WTC11 (cell line): ENCODE data around the gene C1QTNF2. TPM values are rescaled to one million over a fixed set of nuclear protein-coding genes. Genes with fewer than 3 reads are reported as not detected.
"Not testable (repeated sequence)": the region's sequence is repeated elsewhere in the genome, so short reads cannot be mapped to it uniquely, and the experiment has no call there.

Source experiments
- ATAC-seq: fragments of 200-7000 bp; cut with Tn5 transposase; 2 replicates; pipeline ENCODE4 v1.10.0; 2021; ENCODE audit warnings: mild to moderate bottlenecking, moderate library complexity
- CTCF ChIA-PET: fragments of 300-600 bp; sonication (Branson Sonifier 250); formaldehyde crosslinking; loops from one replicate; lab custom pipeline; 2021; ENCODE audit warnings: antibody characterized with exemption; lab: Charles Lee
- POLR2A ChIA-PET: fragments of 350-600 bp; sonication (Branson Sonifier 250); formaldehyde crosslinking; loops from one replicate; lab custom pipeline; 2021; ENCODE audit warnings: antibody characterized with exemption; lab: Charles Lee
- DNase-seq: peaks from one replicate; pipeline ENCODE4 v3.0.0; 2021; ENCODE audit warnings: low spot score
- H3K27ac Mint-ChIP-seq: 2 replicates; pipeline ENCODE4 v1.8.0; 2021; ENCODE audit warnings: mixed read lengths
- H3K27me3 Mint-ChIP-seq: 2 replicates; pipeline ENCODE4 v1.8.0; 2021; ENCODE audit warnings: low read depth, mild to moderate bottlenecking, moderate library complexity, mixed read lengths
- H3K36me3 Mint-ChIP-seq: 2 replicates; pipeline ENCODE4 v1.8.0; 2021; ENCODE audit warnings: mixed read lengths
- H3K4me1 Mint-ChIP-seq: 2 replicates; pipeline ENCODE4 v1.8.0; 2022; ENCODE audit warnings: mixed read lengths
- H3K4me3 Mint-ChIP-seq: 2 replicates; pipeline ENCODE4 v1.8.0; 2021; ENCODE audit warnings: mild to moderate bottlenecking, moderate library complexity, mixed read lengths
- H3K9me3 Mint-ChIP-seq: 2 replicates; pipeline ENCODE4 v1.8.0; 2021; ENCODE audit warnings: mixed read lengths
- ATF2 ChIP-seq: sonication (generic); formaldehyde crosslinking; IDR thresholded peaks from 2 replicates; pipeline ENCODE4 v1.8.1; 2022; ENCODE audit warnings: low read depth, missing genetic modification reagents, borderline replicate concordance
- CREB1 ChIP-seq: sonication (generic); formaldehyde crosslinking; IDR thresholded peaks from 2 replicates; pipeline ENCODE4 v1.8.0; 2023; ENCODE audit warnings: mild to moderate bottlenecking, missing genetic modification reagents
- CREM ChIP-seq: sonication (generic); formaldehyde crosslinking; IDR thresholded peaks from 2 replicates; pipeline ENCODE4 v1.8.1; 2022; ENCODE audit warnings: mild to moderate bottlenecking, missing genetic modification reagents, moderate library complexity
- ELF4 ChIP-seq: sonication (generic); formaldehyde crosslinking; IDR thresholded peaks from 2 replicates; pipeline ENCODE4 v1.8.1; 2022; ENCODE audit warnings: low read depth, mild to moderate bottlenecking, moderate library complexity, missing genetic modification reagents
- ERG ChIP-seq: fragments of 250-450 bp; sonication (Bioruptor Pico); IDR thresholded peaks from 2 replicates; pipeline ENCODE4 v1.8.0; 2021; ENCODE audit warnings: mild to moderate bottlenecking
- FOXJ3 ChIP-seq: sonication (generic); formaldehyde crosslinking; IDR thresholded peaks from 2 replicates; pipeline ENCODE4 v1.9.0; 2021; ENCODE audit warnings: missing genetic modification reagents, mild to moderate bottlenecking, borderline replicate concordance
- FOXP1 ChIP-seq: sonication (generic); formaldehyde crosslinking; IDR thresholded peaks from 2 replicates; pipeline ENCODE4 v1.8.0; 2022; ENCODE audit warnings: missing genetic modification reagents, mild to moderate bottlenecking, moderate library complexity, borderline replicate concordance
- GABPB1 ChIP-seq: sonication (generic); formaldehyde crosslinking; IDR thresholded peaks from 2 replicates; pipeline ENCODE4 v1.8.1; 2023; ENCODE audit warnings: mild to moderate bottlenecking, missing genetic modification reagents
- GRHL2 ChIP-seq: fragments of 250-450 bp; sonication (Bioruptor Pico); IDR thresholded peaks from 2 replicates; pipeline ENCODE4 v1.8.0; 2022; ENCODE audit warnings: mild to moderate bottlenecking, moderate library complexity; ENCODE audit not compliant: insufficient replicate concordance, severe bottlenecking
- HMGA2 ChIP-seq: fragments of 250-450 bp; sonication (Bioruptor Pico); IDR thresholded peaks from 2 replicates; pipeline ENCODE4 v1.4.0; 2021; ENCODE audit warnings: mild to moderate bottlenecking, moderate library complexity
- JAZF1 ChIP-seq: fragments of 250-450 bp; sonication (Bioruptor Pico); IDR thresholded peaks from 2 replicates; pipeline ENCODE4 v1.9.0; 2021; ENCODE audit warnings: moderate library complexity, mild to moderate bottlenecking, inconsistent platforms
- MYBL2 ChIP-seq: sonication (generic); formaldehyde crosslinking; IDR thresholded peaks from 2 replicates; pipeline ENCODE4 v1.8.1; 2023; ENCODE audit warnings: mild to moderate bottlenecking, moderate library complexity, missing genetic modification reagents
- NR2C2 ChIP-seq: sonication (generic); formaldehyde crosslinking; IDR thresholded peaks from 2 replicates; pipeline ENCODE4 v1.8.0; 2022; ENCODE audit warnings: mild to moderate bottlenecking, missing genetic modification reagents
- NR3C1 ChIP-seq: sonication (generic); formaldehyde crosslinking; conservative IDR thresholded peaks from 2 replicates; pipeline ENCODE4 v1.8.1; 2023; ENCODE audit warnings: low read depth, mild to moderate bottlenecking, missing genetic modification reagents
- OVOL2 ChIP-seq: fragments of 250-450 bp; sonication (Bioruptor Pico); IDR thresholded peaks from 2 replicates; pipeline ENCODE4 v1.9.0; 2021; ENCODE audit warnings: mild to moderate bottlenecking, borderline replicate concordance
- PRRX2 ChIP-seq: fragments of 250-450 bp; sonication (Bioruptor Pico); IDR thresholded peaks from 2 replicates; pipeline ENCODE4 v1.8.0; 2021; ENCODE audit warnings: mild to moderate bottlenecking
- RELA ChIP-seq: sonication (generic); formaldehyde crosslinking; IDR thresholded peaks from 2 replicates; pipeline ENCODE4 v1.8.1; 2022; ENCODE audit warnings: missing genetic modification reagents, mild to moderate bottlenecking, borderline replicate concordance
- ZNF219 ChIP-seq: sonication (generic); formaldehyde crosslinking; IDR thresholded peaks from 2 replicates; pipeline ENCODE4 v1.8.0; 2023; ENCODE audit warnings: missing genetic modification reagents, mild to moderate bottlenecking, borderline replicate concordance
- ZNF232 ChIP-seq: sonication (generic); formaldehyde crosslinking; IDR thresholded peaks from 2 replicates; pipeline ENCODE4 v1.8.0; 2022; ENCODE audit warnings: mild to moderate bottlenecking, missing genetic modification reagents
- ZNF317 ChIP-seq: sonication (generic); formaldehyde crosslinking; IDR thresholded peaks from 2 replicates; pipeline ENCODE4 v1.8.1; 2023; ENCODE audit warnings: low read depth, mild to moderate bottlenecking, moderate library complexity, missing genetic modification reagents, borderline replicate concordance
- total RNA-seq: library from RNA; stranded (reverse); gene quantifications from 3 replicates; pipeline ENCODE4 v1.2.3, GENCODE V29; 2021
- TF ChIP-seq, protein P1 (sequence below): sonication (generic); formaldehyde crosslinking; IDR thresholded peaks from 2 replicates; pipeline ENCODE4 v1.8.0; 2023; ENCODE audit warnings: missing genetic modification reagents

The C1QTNF2 gene
- total RNA-seq, 1 experiment from 2014 or later = 0.52 TPM

- TF ChIP-seq ATF2 (CRISPR knock-in tag) (no peak), OVOL2 (CRISPR knock-in tag) (no peak)
These were observed 30.9 kb downstream of the C1QTNF2 start (continued) for GRCh38 chr5:160339406-160340130.

GRCh38 chr5:160334716-160335115 lies 35.7 kb downstream of the C1QTNF2 start:
- H3K9me3 Mint-ChIP-seq, H3K27me3 Mint-ChIP-seq, H3K4me3 Mint-ChIP-seq, DNase-seq, H3K27ac Mint-ChIP-seq, H3K36me3 Mint-ChIP-seq, ATAC-seq, POLR2A ChIA-PET: not testable (repeated sequence)
- CTCF ChIA-PET = interaction anchor here (0.9 kb wide), 1 partner anchor 104 kb away, joined by 3 read pairs; no protein-coding TSS in a partner anchor
- H3K4me1 Mint-ChIP-seq = peaks cover 12% of the 10 kb centered on the region

GRCh38 chr5:160333721-160334120 lies 36.7 kb downstream of the C1QTNF2 start:
- peaks cover 8% of the 10 kb centered on the region for H3K4me1 Mint-ChIP-seq
- H3K27ac Mint-ChIP-seq = no peak overlapping the region
- TF ChIP-seq JAZF1 (CRISPR knock-in tag) (no peak), ELF4 (CRISPR knock-in tag) (no peak), HMGA2 (CRISPR knock-in tag) (no peak), PRRX2 (CRISPR knock-in tag) (no peak), ZNF317 (CRISPR knock-in tag) (no peak), GABPB1 (CRISPR knock-in tag) (no peak), RELA (no peak), ZNF232 (no peak), CREB1 (CRISPR knock-in tag) (no peak), GRHL2 (no peak), MYBL2 (CRISPR knock-in tag) (no peak), ERG (CRISPR knock-in tag) (no peak), NR3C1 (CRISPR knock-in tag) (no peak), CREM (CRISPR knock-in tag) (no peak), NR2C2 (CRISPR knock-in tag) (no peak), FOXP1 (CRISPR knock-in tag) (no peak), FOXJ3 (CRISPR knock-in tag) (no peak), ZNF219 (CRISPR knock-in tag) (no peak)
- TF ChIP-seq, protein P1, sequence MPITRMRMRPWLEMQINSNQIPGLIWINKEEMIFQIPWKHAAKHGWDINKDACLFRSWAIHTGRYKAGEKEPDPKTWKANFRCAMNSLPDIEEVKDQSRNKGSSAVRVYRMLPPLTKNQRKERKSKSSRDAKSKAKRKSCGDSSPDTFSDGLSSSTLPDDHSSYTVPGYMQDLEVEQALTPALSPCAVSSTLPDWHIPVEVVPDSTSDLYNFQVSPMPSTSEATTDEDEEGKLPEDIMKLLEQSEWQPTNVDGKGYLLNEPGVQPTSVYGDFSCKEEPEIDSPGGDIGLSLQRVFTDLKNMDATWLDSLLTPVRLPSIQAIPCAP (CRISPR knock-in tag) = no peak
- H3K9me3 Mint-ChIP-seq = no peaks in the 10 kb centered on the region
- DNase-seq = no peak
- H3K27me3 Mint-ChIP-seq = no peaks in the 10 kb centered on the region; the same call in 1 of the 2 replicates
- H3K36me3 Mint-ChIP-seq = no peaks in the 10 kb centered on the region
- ChIA-PET CTCF (interaction anchor here (1.6 kb wide), 1 partner anchor 12 kb away, joined by 3 read pairs; no protein-coding TSS in a partner anchor), POLR2A (interaction anchor here (0.7 to 1.4 kb wide), 2 partner anchors 62 to 780 kb away, joined by 3 to 5 read pairs; no protein-coding TSS in a partner anchor)
- no peak overlapping the region for H3K4me3 Mint-ChIP-seq
- no peak for ATAC-seq
